Trophoblast cell (in vitro differentiated cells and primary cell): ENCODE measurements around the gene ATP1A1.
A peak's percentile ranks its signal among the peaks of the same experiment; 100 is the strongest.

Experiments used
- DNase-seq, 2 donors: peaks; one replicate each; pipeline ENCODE4 v3.0.0-alpha.2; 2016
- H2AFZ ChIP-seq: 2 replicates; pipeline ENCODE4 v1.6.1; 2013; ENCODE audit warnings: low read length, moderate library complexity, mild to moderate bottlenecking; ENCODE audit not compliant: insufficient read depth, poor library complexity
- H2AK5ac ChIP-seq: 2 replicates; pipeline ENCODE4 v1.6.1; 2013; ENCODE audit warnings: mild to moderate bottlenecking, low read length
- H2BK120ac ChIP-seq: 2 replicates; pipeline ENCODE4 v1.6.1; 2013; ENCODE audit warnings: low read length, mild to moderate bottlenecking, moderate library complexity; ENCODE audit not compliant: insufficient read depth, poor library complexity
- H2BK12ac ChIP-seq: 2 replicates; pipeline ENCODE4 v1.6.1; 2013; ENCODE audit warnings: mild to moderate bottlenecking, low read length, moderate library complexity
- H2BK5ac ChIP-seq: 2 replicates; pipeline ENCODE4 v1.6.1; 2013; ENCODE audit warnings: low read length, low read depth, moderate library complexity, mild to moderate bottlenecking; ENCODE audit not compliant: poor library complexity
- H3K14ac ChIP-seq: 2 replicates; pipeline ENCODE4 v1.6.1; 2013; ENCODE audit warnings: mild to moderate bottlenecking, low read length
- H3K18ac ChIP-seq: 2 replicates; pipeline ENCODE4 v1.6.1; 2013; ENCODE audit warnings: mild to moderate bottlenecking, low read length
- H3K23ac ChIP-seq: 2 replicates; pipeline ENCODE4 v1.6.1; 2013; ENCODE audit warnings: low read length
- H3K27ac ChIP-seq: 2 replicates; pipeline ENCODE4 v1.5.1; 2013; ENCODE audit warnings: low read depth, mild to moderate bottlenecking, inconsistent platforms, low read length, moderate library complexity
- H3K27me3 ChIP-seq: 2 replicates; pipeline ENCODE4 v1.6.1; 2013; ENCODE audit warnings: inconsistent platforms, mild to moderate bottlenecking, low read length, moderate library complexity; ENCODE audit not compliant: insufficient read depth
- H3K36me3 ChIP-seq, 2 experiments: 1 replicate in 1 of 2; 2 replicates in 1 of 2; pipeline ENCODE4 v1.6.1; 2013; ENCODE audit warnings: low read length in 2 of 2, mild to moderate bottlenecking in 2 of 2, moderate library complexity in 1 of 2; ENCODE audit not compliant: insufficient read depth in 2 of 2, control insufficient read depth in 1 of 2
- H3K4ac ChIP-seq: 2 replicates; pipeline ENCODE4 v1.6.1; 2013; ENCODE audit warnings: low read depth, mild to moderate bottlenecking, low read length, moderate library complexity
- H3K4me1 ChIP-seq, 2 experiments: 1 replicate in 1 of 2; 2 replicates in 1 of 2; pipeline ENCODE4 v1.6.1; 2013; ENCODE audit warnings: low read length in 2 of 2, mild to moderate bottlenecking in 2 of 2, moderate library complexity in 1 of 2; ENCODE audit not compliant: insufficient read depth in 2 of 2, control insufficient read depth in 1 of 2
- H3K4me2 ChIP-seq: 2 replicates; pipeline ENCODE4 v1.6.1; 2013; ENCODE audit warnings: inconsistent platforms, mild to moderate bottlenecking, low read length, moderate library complexity
- H3K4me3 ChIP-seq: 2 replicates; pipeline ENCODE4 v1.5.1; 2013; ENCODE audit warnings: mild to moderate bottlenecking, low read depth, low read length, inconsistent platforms
- H3K79me1 ChIP-seq: one replicate; pipeline ENCODE4 v1.6.1; 2013; ENCODE audit warnings: low read length
- H3K79me2 ChIP-seq: 2 replicates; pipeline ENCODE4 v1.6.1; 2013; ENCODE audit warnings: low read length, mild to moderate bottlenecking; ENCODE audit not compliant: control insufficient read depth, insufficient read depth, poor library complexity
- H3K9ac ChIP-seq: 2 replicates; pipeline ENCODE4 v1.6.1; 2013; ENCODE audit warnings: mild to moderate bottlenecking, low read length
- H3K9me3 ChIP-seq: 2 replicates; pipeline ENCODE4 v1.6.1; 2013; ENCODE audit warnings: low read depth, mild to moderate bottlenecking, control low read depth, inconsistent platforms, low read length; ENCODE audit not compliant: insufficient read depth
- H4K12ac ChIP-seq: 2 replicates; pipeline ENCODE4 v1.6.1; 2013; ENCODE audit warnings: low read depth, mild to moderate bottlenecking, low read length, moderate library complexity
- H4K8ac ChIP-seq: 2 replicates; pipeline ENCODE4 v1.6.1; 2013; ENCODE audit warnings: low read depth, mild to moderate bottlenecking, low read length, moderate library complexity
- H4K91ac ChIP-seq: one replicate; pipeline ENCODE4 v1.6.1; 2013; ENCODE audit warnings: low read depth, mild to moderate bottlenecking, low read length, moderate library complexity
- WGBS: extraction: QIAGEN DNeasy Blood & Tissue Kit; methylation state at CpG from one replicate; pipeline ENCODE4 v1.1.7; 2013; ENCODE audit warnings: missing lambda C conversion rate; ENCODE audit not compliant: insufficient read length, insufficient coverage; ENCODE audit errors: extremely low coverage; 5-methylcytosine and 5-hydroxymethylcytosine counted together

The ATP1A1 gene

DNA sequence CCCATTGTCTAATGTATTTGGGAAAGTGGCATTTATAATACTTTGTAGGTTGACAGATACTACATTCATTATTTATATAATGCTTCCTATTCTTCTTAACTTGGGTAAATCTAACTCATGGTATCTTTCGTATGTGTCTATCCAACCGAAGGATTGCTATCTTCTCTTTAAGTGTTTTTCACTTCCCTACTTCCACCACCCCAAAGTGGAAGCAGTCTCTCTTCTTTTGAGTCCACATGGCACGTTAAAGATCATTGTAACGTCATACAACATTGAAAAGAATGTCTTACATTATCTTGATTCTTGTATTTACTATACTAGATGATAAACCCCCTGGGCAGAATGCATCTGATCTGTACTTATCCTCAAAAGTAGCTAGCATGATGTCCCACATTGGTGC lies 21.2 kb downstream of the ATP1A1 start:
- H3K9me3 ChIP-seq: no peaks in the 10 kb centered on the region
- H3K36me3 ChIP-seq: peaks cover 43 to 61% of the 10 kb centered on the region in 2 experiments
- H3K18ac ChIP-seq: no peak overlapping the region
- H2AK5ac ChIP-seq: no peak overlapping the region
- H2BK120ac ChIP-seq: no peak overlapping the region
- DNase-seq: no peak
- no peak overlapping the region for H2AFZ ChIP-seq
- no peak overlapping the region for H3K4ac ChIP-seq
- H3K79me2 ChIP-seq: no peaks in the 10 kb centered on the region
- H3K27me3 ChIP-seq: no peaks in the 10 kb centered on the region
- no peaks in the 10 kb centered on the region for H3K4me1 ChIP-seq
- no CpG with 5 or more reads among the region's 4 CpGs for WGBS
- H3K79me1 ChIP-seq: no peaks in the 10 kb centered on the region
- no peak overlapping the region for H4K12ac ChIP-seq
- H3K9ac ChIP-seq: no peak overlapping the region
- H3K27ac ChIP-seq: no peak overlapping the region
- no peak overlapping the region for H3K4me2 ChIP-seq
- H3K4me3 ChIP-seq: no peak overlapping the region
- H4K8ac ChIP-seq: no peak overlapping the region
- no peak overlapping the region for H3K14ac ChIP-seq
- H2BK5ac ChIP-seq: no peak overlapping the region
- no peak overlapping the region for H2BK12ac ChIP-seq
- no peak overlapping the region for H3K23ac ChIP-seq
- H4K91ac ChIP-seq: no peak overlapping the region

DNA sequence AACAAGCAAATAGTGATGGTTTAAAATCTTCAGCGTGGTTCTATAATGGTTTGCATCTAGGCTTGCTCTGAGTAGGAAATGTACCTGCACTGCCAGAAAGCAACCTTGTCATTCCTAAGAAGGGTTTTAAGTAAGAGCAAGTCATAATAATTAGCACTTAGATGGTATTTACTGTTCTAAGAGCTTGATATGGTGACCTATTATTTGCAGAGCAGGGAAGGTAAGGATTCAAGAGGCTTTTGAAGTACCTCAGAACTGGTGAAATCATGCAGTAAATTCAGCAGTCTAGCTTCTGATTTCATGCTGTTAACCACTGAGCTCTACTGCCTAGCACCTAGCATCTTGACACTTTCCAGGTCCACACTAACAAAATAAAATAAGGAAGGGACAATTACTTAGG lies 23.7 kb downstream of the ATP1A1 start:
- Histone ChIP-seq H3K4me3 (no peak overlapping the region), H3K14ac (no peak overlapping the region), H3K18ac (no peak overlapping the region), H3K27me3 (no peaks in the 10 kb centered on the region), H3K4ac (no peak overlapping the region), H3K36me3 (peaks cover 53 to 67% of the 10 kb centered on the region in 2 experiments), H3K79me1 (no peaks in the 10 kb centered on the region), H3K27ac (no peak overlapping the region), H4K91ac (no peak overlapping the region), H3K9me3 (no peaks in the 10 kb centered on the region), H3K4me1 (no peaks in the 10 kb centered on the region), H3K23ac (no peak overlapping the region), H2AFZ (no peak overlapping the region), H4K8ac (no peak overlapping the region), H2BK5ac (no peak overlapping the region), H2AK5ac (no peak overlapping the region), H3K79me2 (no peaks in the 10 kb centered on the region), H2BK12ac (no peak overlapping the region), H3K9ac (no peak overlapping the region), H2BK120ac (no peak overlapping the region), H4K12ac (no peak overlapping the region), H3K4me2 (no peak overlapping the region)
- no peak for DNase-seq
- WGBS: no CpG with 5 or more reads among the region's 1 CpG

DNA sequence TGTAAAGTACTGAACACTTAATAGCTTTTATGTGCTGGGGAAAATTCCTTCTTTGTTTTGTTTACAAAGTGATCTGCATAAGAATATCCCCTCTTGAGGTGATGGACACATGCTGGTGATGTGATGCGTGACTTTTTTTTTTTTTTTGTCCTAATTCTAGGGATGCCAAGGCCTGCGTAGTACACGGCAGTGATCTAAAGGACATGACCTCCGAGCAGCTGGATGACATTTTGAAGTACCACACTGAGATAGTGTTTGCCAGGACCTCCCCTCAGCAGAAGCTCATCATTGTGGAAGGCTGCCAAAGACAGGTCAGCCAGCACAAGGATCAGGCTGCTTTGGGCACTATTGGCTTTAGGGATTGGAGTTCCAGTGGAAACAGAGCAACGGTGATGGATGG lies 24.7 kb downstream of the ATP1A1 start:
- Histone ChIP-seq H3K9me3 (no peaks in the 10 kb centered on the region), H4K12ac (no peak overlapping the region), H3K23ac (peak overlapping the region; percentile 43), H4K91ac (no peak overlapping the region), H3K27me3 (no peaks in the 10 kb centered on the region), H3K27ac (no peak overlapping the region), H3K9ac (no peak overlapping the region), H2BK120ac (no peak overlapping the region), H2BK5ac (no peak overlapping the region), H3K79me1 (no peaks in the 10 kb centered on the region), H3K18ac (no peak overlapping the region), H3K4me2 (no peak overlapping the region), H2AFZ (no peak overlapping the region), H3K4me1 (no peaks in the 10 kb centered on the region), H3K79me2 (no peaks in the 10 kb centered on the region), H3K4me3 (no peak overlapping the region), H2BK12ac (no peak overlapping the region), H2AK5ac (no peak overlapping the region), H3K14ac (no peak overlapping the region), H3K4ac (no peak overlapping the region), H3K36me3 (peaks cover 55 to 72% of the 10 kb centered on the region in 2 experiments), H4K8ac (peak overlapping the region; percentile 16)
- no CpG with 5 or more reads among the region's 5 CpGs for WGBS
- DNase-seq: no peak

DNA sequence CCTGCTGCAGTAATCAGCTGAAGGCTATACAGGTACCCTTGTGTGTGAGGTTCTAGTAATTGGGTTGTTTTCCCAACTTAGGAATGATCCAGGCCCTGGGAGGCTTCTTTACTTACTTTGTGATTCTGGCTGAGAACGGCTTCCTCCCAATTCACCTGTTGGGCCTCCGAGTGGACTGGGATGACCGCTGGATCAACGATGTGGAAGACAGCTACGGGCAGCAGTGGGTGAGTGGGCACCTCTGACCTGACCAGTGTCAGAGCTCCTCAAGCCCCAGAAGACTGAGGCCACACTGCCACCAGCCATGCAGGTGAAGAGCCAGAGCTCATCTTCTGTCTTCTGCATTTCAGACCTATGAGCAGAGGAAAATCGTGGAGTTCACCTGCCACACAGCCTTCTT lies 27.7 kb downstream of the ATP1A1 start:
- Histone ChIP-seq H4K91ac (no peak overlapping the region), H3K27me3 (no peaks in the 10 kb centered on the region), H3K23ac (no peak overlapping the region), H3K18ac (no peak overlapping the region), H2AK5ac (no peak overlapping the region), H2BK12ac (no peak overlapping the region), H2AFZ (no peak overlapping the region), H3K4me1 (no peaks in the 10 kb centered on the region), H3K9me3 (peaks cover 2% of the 10 kb centered on the region), H3K79me1 (no peaks in the 10 kb centered on the region), H3K4me3 (no peak overlapping the region), H3K36me3 (peaks cover 61 to 83% of the 10 kb centered on the region in 2 experiments), H3K79me2 (no peaks in the 10 kb centered on the region), H3K4me2 (no peak overlapping the region), H3K27ac (no peak overlapping the region), H2BK120ac (no peak overlapping the region), H3K14ac (no peak overlapping the region), H4K12ac (no peak overlapping the region), H2BK5ac (no peak overlapping the region), H3K9ac (no peak overlapping the region), H3K4ac (no peak overlapping the region), H4K8ac (no peak overlapping the region)
- DNase-seq: no peak
- WGBS: no CpG with 5 or more reads among the region's 6 CpGs
